Inflammatory macrophage treated with lipopolysaccharide for 1 hour (primary cell): Measurements from ENCODE around the gene TNKS2.
"Not testable (repeated sequence)": the region's sequence is repeated elsewhere in the genome, so short reads cannot be mapped to it uniquely, and the experiment has no call there.

Experiments used
- DNase-seq, 2 donors: peaks; one replicate each; pipeline ENCODE4 v3.0.0-alpha.2; 2020 to 2022

Gene TNKS2

GRCh38 chr10:91797874-91798648 is at the start of gene TNKS2:
Gene TNKS2, plus strand, starts transcription at chr10:91798426. Its CDS starts 265 bp downstream, at chr10:91798691.
- peak; percentile 91 to 95 for DNase-seq

DNA sequence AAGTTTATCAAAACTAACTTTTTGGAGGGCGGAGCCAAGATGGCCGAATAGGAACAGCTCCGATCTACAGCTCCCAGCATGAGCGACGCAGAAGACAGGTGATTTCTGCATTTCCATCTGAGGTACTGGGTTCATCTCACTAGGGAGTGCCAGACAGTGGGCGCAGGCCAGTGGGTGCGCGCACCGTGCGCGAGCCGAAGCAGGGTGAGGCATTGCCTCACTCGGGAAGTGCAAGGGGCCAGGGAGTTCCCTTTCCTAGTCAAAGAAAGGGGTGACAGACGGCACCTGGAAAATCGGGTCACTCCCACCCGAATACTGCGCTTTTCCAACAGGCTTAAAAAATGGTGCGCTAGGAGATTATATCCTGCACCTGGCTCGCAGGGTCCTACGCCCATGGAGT is 48.6 kb upstream of the TNKS2 start:
- not testable (repeated sequence) for DNase-seq

DNA sequence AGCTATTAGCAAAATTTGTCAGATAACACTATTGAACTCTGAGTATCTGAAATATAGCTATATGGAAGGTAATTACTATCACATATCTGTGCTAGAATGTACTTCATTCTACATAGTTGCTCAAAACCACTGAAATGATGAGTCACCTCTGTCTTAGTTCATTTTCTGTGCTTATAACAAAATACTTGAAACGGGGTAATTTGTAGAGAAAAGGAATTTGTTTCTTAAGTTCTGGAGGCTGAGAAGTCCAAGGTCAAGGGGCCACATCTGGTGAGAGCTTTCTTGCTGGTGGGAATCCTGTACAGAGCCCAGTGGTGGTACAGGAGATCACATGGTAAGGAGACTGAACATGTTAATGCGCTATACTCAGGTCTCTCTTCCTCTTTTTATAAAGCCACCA is 41.9 kb upstream of the TNKS2 start:
- DNase-seq = peak; percentile 7 to 13

GRCh38 chr10:91758303-91759146 is 39.7 kb upstream of the TNKS2 start:
- DNase-seq = peak; percentile 45 to 56

DNA sequence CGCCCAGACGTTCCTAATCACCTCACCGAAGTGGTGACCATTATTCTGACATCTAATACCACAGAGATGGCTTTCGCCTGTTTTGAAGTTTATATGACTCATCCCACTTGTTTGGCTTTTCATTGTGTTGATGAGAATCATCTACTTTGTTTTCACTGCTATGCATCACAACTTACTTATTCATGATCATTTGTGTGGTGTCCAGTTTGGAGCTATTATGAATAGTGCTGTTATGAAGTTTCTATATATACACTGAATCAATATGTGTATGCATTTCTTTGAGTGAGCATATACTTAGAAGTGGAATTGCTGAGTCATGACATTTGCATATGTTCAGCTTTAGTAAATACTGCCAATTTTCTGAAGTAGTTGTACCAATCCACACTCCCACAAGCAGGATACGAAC is 38.6 kb upstream of the TNKS2 start:
- no peak for DNase-seq

GRCh38 chr10:91761721-91762120 is 36.5 kb upstream of the TNKS2 start:
- DNase-seq = peak; percentile 15 to 20

DNA sequence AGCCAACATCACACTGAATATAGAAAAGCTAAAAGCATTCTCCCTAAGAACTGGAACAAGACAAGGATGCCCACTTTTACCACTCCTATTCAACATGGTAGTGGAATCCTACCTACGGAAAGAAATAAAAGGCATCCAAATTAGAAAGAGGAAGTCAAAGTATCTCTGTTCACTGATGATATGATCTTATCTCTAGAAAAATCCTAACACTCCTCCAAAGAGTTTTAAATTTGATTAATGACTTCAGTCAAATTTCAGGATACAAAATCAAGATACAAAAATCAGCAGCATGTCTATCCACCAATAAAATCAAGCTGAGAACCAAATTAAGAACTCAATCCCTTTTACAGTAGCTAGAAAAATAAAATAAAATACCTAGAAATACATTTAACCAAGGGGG is 35.3 kb upstream of the TNKS2 start:
- DNase-seq = no peak

- DNase-seq = no peak
Measured at GRCh38 chr10:91766676-91767075, 31.6 kb upstream of the TNKS2 start.

- peak; percentile 10 to 20 for DNase-seq
Measured at GRCh38 chr10:91768123-91768522, 30.1 kb upstream of the TNKS2 start.

DNA sequence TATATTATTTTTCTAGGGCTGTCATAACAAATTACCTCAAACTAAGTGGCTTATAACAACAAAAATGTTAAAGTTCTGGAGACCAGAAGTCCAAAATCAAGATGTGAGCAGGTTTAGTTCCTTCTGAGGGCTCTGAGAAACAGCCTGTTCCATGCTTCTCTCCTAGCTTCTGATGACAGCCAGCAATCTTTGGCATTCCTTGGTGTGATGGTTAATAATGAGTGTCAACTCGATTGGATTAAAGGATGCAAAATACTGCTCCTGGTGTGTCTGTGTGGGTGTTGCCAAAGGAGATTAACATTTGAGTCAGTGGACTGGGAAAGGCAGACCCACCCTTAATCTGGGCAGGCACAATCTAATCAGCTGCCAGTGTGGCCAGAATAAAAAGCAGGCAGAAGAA is 26.3 kb upstream of the TNKS2 start:
- no peak for DNase-seq

- DNase-seq = no peak
Measured at GRCh38 chr10:91772461-91772860, 25.8 kb upstream of the TNKS2 start.

DNA sequence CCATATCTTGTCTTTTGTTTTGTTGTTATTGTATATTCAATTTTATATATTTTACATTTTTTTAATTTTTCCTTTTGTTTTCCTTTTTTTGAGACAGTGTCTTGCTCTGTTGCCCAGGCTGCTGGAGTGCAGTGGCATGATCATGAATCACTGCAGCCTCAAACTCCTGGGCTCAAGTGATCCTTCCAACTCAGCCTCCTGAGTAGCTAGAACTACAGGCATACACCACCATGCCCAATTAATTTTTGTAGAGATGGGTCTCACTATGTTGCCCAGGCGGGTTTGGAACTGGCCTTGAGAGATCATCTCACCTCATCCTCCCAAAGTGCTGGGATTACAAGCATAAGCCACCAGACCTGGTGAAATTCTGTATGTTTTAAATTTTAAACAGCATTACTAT is 25.4 kb upstream of the TNKS2 start:
- no peak for DNase-seq

DNA sequence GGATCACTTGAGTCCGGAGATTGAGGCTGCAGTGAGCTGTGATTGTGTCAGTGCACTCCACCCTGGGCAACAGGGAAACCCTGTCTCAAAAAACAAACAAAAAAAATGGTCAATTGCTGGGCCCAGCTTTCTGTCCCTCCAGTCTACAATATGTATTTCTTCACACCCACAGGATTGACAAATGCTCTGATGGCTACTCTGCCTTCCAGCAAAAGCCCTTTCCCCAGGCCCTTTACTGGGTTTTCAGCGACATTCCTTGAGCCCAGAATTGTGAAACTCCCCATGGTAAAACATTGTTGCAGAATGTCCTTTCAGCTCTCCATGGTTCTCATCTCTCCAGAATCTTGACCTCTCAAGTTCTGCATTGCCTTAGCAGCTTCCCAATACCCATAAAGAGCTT is 23.7 kb upstream of the TNKS2 start:
- no peak for DNase-seq

DNA sequence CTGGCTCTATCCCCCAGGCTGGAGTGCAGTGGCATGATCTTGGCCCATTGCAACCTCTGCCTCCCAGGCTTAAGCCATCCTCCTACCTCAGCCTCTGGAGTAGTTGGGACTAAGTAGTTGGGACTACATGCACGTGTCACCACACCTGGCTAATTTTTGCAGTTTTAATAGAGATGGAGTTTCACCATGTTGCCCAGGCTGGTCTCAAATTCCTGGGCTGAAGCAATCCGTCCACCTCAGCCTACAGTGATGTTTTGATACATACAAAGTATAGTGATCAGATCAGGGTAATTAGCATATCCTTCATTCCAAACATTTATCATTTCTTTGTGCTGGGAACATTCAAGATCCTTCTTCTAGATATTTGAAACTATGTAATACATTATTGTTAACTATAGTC is 22.5 kb upstream of the TNKS2 start:
- no peak for DNase-seq

GRCh38 chr10:91776266-91776665 is 22.0 kb upstream of the TNKS2 start:
- DNase-seq = no peak

GRCh38 chr10:91778485-91778884 is 19.7 kb upstream of the TNKS2 start:
- DNase-seq = no peak

DNA sequence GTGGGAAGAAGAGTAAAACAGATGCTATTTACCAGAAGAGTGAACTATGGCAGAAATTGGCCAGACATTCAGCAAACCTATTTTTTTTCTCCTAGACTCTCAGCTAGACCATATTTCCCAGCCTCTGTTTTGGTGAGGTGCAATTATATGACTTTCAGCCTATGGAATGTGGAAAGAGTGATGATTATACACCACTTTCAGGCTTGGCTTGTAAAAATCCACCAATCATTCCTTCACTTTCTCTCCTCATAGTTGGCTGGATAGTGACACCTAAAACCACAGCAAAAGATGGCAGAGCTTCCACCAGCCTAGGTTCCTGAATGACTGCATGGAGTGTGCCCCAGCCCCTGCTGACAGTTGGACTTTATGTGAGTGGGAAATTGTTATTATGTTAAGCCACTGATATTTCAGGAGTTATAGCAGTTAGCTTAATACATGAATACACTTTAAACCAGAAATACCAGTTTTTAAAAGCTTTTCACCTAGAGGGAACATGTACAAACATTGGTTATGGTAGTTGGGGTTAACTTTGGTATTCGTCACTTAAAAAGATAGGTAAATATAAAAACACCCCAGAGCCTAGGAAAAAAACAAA is 19.1 kb upstream of the TNKS2 start:
- DNase-seq = no peak

GRCh38 chr10:91782539-91782938 is 15.7 kb upstream of the TNKS2 start:
- no peak for DNase-seq

- DNase-seq = no peak
Measured at GRCh38 chr10:91785830-91786229, 12.4 kb upstream of the TNKS2 start.

- no peak for DNase-seq
Measured at GRCh38 chr10:91787258-91787657, 11.0 kb upstream of the TNKS2 start.

DNA sequence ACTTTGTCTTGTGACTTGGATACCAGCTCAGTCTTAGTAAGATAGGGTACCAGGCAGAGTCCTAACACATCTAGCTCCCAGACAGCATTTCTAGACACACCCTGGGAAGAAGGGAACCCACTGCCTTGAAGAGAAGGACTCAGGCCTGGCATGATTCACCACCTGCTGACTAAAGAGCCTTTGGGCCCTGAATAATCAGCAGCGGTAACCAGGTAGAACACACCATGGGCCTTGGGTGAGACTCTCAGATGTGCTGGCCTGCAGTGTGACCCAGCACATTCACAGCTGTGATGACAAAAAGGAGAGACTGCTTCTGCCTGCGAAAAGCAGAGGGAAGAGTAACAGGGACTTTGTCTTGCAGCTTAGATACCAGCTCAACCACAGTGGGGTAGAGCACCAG is 10.4 kb upstream of the TNKS2 start:
- no peak for DNase-seq

- no peak for DNase-seq
Measured at GRCh38 chr10:91788527-91788926, 9.7 kb upstream of the TNKS2 start.

- DNase-seq = peak; percentile 7 to 10
Measured at GRCh38 chr10:91796331-91797047, 1.7 kb upstream of the TNKS2 start.
